Activated CD4-positive, alpha-beta memory T cell treated with anti-CD3 and anti-CD28 coated beads for 36 hours (primary cell): ENCODE measurements around the gene GNAQ. TPM values are rescaled to one million over a fixed set of nuclear protein-coding genes. Genes with fewer than 3 reads are reported as not detected.
"Not testable (repeated sequence)": the region's sequence is repeated elsewhere in the genome, so short reads cannot be mapped to it uniquely, and the experiment has no call there.

Experiments used
- CTCF ChIA-PET: fragments of 350-600 bp; sonication (Branson Sonifier 250); formaldehyde crosslinking; loops from one replicate; lab custom pipeline; 2021; ENCODE audit warnings: antibody characterized with exemption, inconsistent platforms; lab: Charles Lee
- POLR2A ChIA-PET: fragments of 350-600 bp; sonication (Branson Sonifier 250); formaldehyde crosslinking; loops from one replicate; lab custom pipeline; 2021; ENCODE audit warnings: antibody characterized with exemption; lab: Charles Lee
- DNase-seq: peaks from one replicate; pipeline ENCODE4 v3.0.0-alpha.2; 2020
- H3K27ac Mint-ChIP-seq: one replicate; pipeline ENCODE4 v1.8.0; 2021; ENCODE audit warnings: mixed read lengths
- H3K27me3 Mint-ChIP-seq: one replicate; pipeline ENCODE4 v1.8.0; 2021; ENCODE audit warnings: mixed read lengths
- H3K36me3 Mint-ChIP-seq: one replicate; pipeline ENCODE4 v1.8.0; 2021; ENCODE audit warnings: mixed read lengths
- H3K4me1 Mint-ChIP-seq: one replicate; pipeline ENCODE4 v1.8.0; 2021; ENCODE audit warnings: low read depth, mixed read lengths
- H3K4me3 Mint-ChIP-seq: one replicate; pipeline ENCODE4 v1.8.0; 2021; ENCODE audit warnings: mild to moderate bottlenecking, mixed read lengths
- H3K9me3 Mint-ChIP-seq: one replicate; pipeline ENCODE4 v1.8.0; 2021; ENCODE audit warnings: mixed read lengths
- intact Hi-C: fragments of 100-400 bp; cut with micrococcal nuclease; formaldehyde crosslinking; loops from one replicate; pipeline ENCODE4 v1.15.1; 2023
- total RNA-seq, 2 experiments: library from RNA; stranded (reverse); gene quantifications; one replicate each; pipeline ENCODE4 v1.2.3, GENCODE V29; 2021

GNAQ gene
- total RNA-seq = 10 to 100 TPM; 25.9 to 26.1 TPM

- Mint-ChIP-seq H3K36me3 (peaks cover 1% of the 10 kb centered on the region), H3K27ac (peak within 1 kb of the TSS; percentile 91), H3K9me3 (no peaks in the 10 kb centered on the region), H3K4me1 (peaks cover 59% of the 10 kb centered on the region), H3K27me3 (no peaks in the 10 kb centered on the region), H3K4me3 (peak within 1 kb of the TSS; percentile 98)
- DNase-seq = no peak
- POLR2A ChIA-PET = interaction anchor here (1.6 kb wide), 1 partner anchor 54 kb away, joined by 7 read pairs; no protein-coding TSS in a partner anchor
- intact Hi-C loops = loop anchor here (2.0 to 5.0 kb wide), 5 partner anchors 31 to 574 kb away; partner anchors contain the start of genes CEP78 and PSAT1
- CTCF ChIA-PET = no interaction called here
These were observed at the start of gene GNAQ for GRCh38 chr9:78031444-78031892. TSS of gene GNAQ (minus strand) at chr9:78031811. CDS start at chr9:78031235, 576 bp downstream.

GRCh38 chr9:78074385-78075291 lies 43.0 kb upstream of the GNAQ start:
- intact Hi-C loops = loop anchor here (1.0 to 5.0 kb wide), 2 partner anchors 37 to 45 kb away; no protein-coding TSS in a partner anchor
- peaks cover 23% of the 10 kb centered on the region for H3K9me3 Mint-ChIP-seq
- H3K27ac Mint-ChIP-seq = peak overlapping the region; percentile 77
- peak; percentile 45 for DNase-seq
- POLR2A ChIA-PET = no interaction called here
- CTCF ChIA-PET = interaction anchor here (2.3 kb wide), 1 partner anchor 39 kb away, joined by 10 read pairs; no protein-coding TSS in a partner anchor
- peak overlapping the region; percentile 3 for H3K4me3 Mint-ChIP-seq
- H3K27me3 Mint-ChIP-seq = no peaks in the 10 kb centered on the region
- H3K36me3 Mint-ChIP-seq = peaks cover 10% of the 10 kb centered on the region
- peaks cover 49% of the 10 kb centered on the region for H3K4me1 Mint-ChIP-seq

- H3K4me3 Mint-ChIP-seq = no peak overlapping the region
- CTCF ChIA-PET = interaction anchor here (1.9 to 2.3 kb wide), 2 partner anchors 38 to 46 kb away, joined by 8 to 10 read pairs; no protein-coding TSS in a partner anchor
- POLR2A ChIA-PET = no interaction called here
These were observed 42.1 kb upstream of the GNAQ start for GRCh38 chr9:78073722-78074121.

GRCh38 chr9:78072586-78073199 lies 41.1 kb upstream of the GNAQ start:
- Mint-ChIP-seq H3K4me3 (no peak overlapping the region), H3K27ac (no peak overlapping the region), H3K4me1 (peaks cover 49% of the 10 kb centered on the region), H3K36me3 (peaks cover 3% of the 10 kb centered on the region), H3K9me3 (peaks cover 7% of the 10 kb centered on the region), H3K27me3 (no peaks in the 10 kb centered on the region)
- intact Hi-C loops = loop anchor here (2.0 to 5.0 kb wide), 2 partner anchors 20 to 35 kb away; no protein-coding TSS in a partner anchor
- DNase-seq = no peak
- CTCF ChIA-PET = interaction anchor here (1.0 to 2.3 kb wide), 3 partner anchors 37 to 47 kb away, joined by 3 to 10 read pairs (median 8); no protein-coding TSS in a partner anchor
- POLR2A ChIA-PET = interaction anchor here (0.6 kb wide), 1 partner anchor 74 kb away, joined by 5 read pairs; no protein-coding TSS in a partner anchor

More at GRCh38 chr9:78073722-78074121, 42.1 kb upstream of the GNAQ start:
- Mint-ChIP-seq H3K36me3 (peaks cover 6% of the 10 kb centered on the region), H3K27ac (peak overlapping the region; percentile 77), H3K27me3 (no peaks in the 10 kb centered on the region), H3K9me3 (peaks cover 15% of the 10 kb centered on the region), H3K4me1 (peaks cover 49% of the 10 kb centered on the region)
- intact Hi-C loops = loop anchor here (2.0 to 5.0 kb wide), 2 partner anchors 21 to 36 kb away; no protein-coding TSS in a partner anchor
- DNase-seq = no peak

- ChIA-PET CTCF (no interaction called here), POLR2A (no interaction called here)
- Mint-ChIP-seq H3K27ac (no peak overlapping the region), H3K27me3 (no peaks in the 10 kb centered on the region), H3K9me3 (peaks cover 10% of the 10 kb centered on the region), H3K4me1 (peaks cover 37% of the 10 kb centered on the region), H3K4me3 (no peak overlapping the region), H3K36me3 (peaks cover 3% of the 10 kb centered on the region)
- intact Hi-C loops = loop anchor here (5.0 kb wide), 1 partner anchor 33 kb away; no protein-coding TSS in a partner anchor
- DNase-seq = no peak
These were observed 38.9 kb upstream of the GNAQ start for GRCh38 chr9:78070521-78070920.

- intact Hi-C loops = no loop called here
- ChIA-PET POLR2A (no interaction called here), CTCF (no interaction called here)
- no peak overlapping the region for H3K4me3 Mint-ChIP-seq
- H3K9me3 Mint-ChIP-seq = peaks cover 10% of the 10 kb centered on the region
- no peak overlapping the region for H3K27ac Mint-ChIP-seq
- DNase-seq = no peak
- H3K27me3 Mint-ChIP-seq = no peaks in the 10 kb centered on the region
- peaks cover 3% of the 10 kb centered on the region for H3K4me1 Mint-ChIP-seq
- H3K36me3 Mint-ChIP-seq = peaks cover 3% of the 10 kb centered on the region
These were observed 32.5 kb upstream of the GNAQ start for GRCh38 chr9:78064075-78064474.

- CTCF ChIA-PET = interaction anchor here (0.9 kb wide), 1 partner anchor 28 kb away, joined by 3 read pairs; no protein-coding TSS in a partner anchor
- no peak for DNase-seq
- H3K27me3 Mint-ChIP-seq = no peaks in the 10 kb centered on the region
- peaks cover 3% of the 10 kb centered on the region for H3K36me3 Mint-ChIP-seq
- POLR2A ChIA-PET = no interaction called here
- peaks cover 3% of the 10 kb centered on the region for H3K4me1 Mint-ChIP-seq
- H3K4me3 Mint-ChIP-seq = no peak overlapping the region
- H3K27ac Mint-ChIP-seq = no peak overlapping the region
- intact Hi-C loops = no loop called here
- peaks cover 10% of the 10 kb centered on the region for H3K9me3 Mint-ChIP-seq
These were observed 31.1 kb upstream of the GNAQ start for GRCh38 chr9:78062710-78063109.

GRCh38 chr9:78054218-78054617 lies 22.6 kb upstream of the GNAQ start:
- peak; percentile 62 for DNase-seq
- not testable (repeated sequence) for H3K36me3 Mint-ChIP-seq, H3K4me3 Mint-ChIP-seq

GRCh38 chr9:78053627-78054026 lies 22.0 kb upstream of the GNAQ start:
- H3K4me3 Mint-ChIP-seq = no peak overlapping the region
- ChIA-PET POLR2A (interaction anchor here (0.7 to 1.2 kb wide), 2 partner anchors 18 to 21 kb away, joined by 3 read pairs; no protein-coding TSS in a partner anchor), CTCF (interaction anchor here (1.1 to 3.7 kb wide), 4 partner anchors 14 to 76 kb away, joined by 3 to 26 read pairs (median 4); no protein-coding TSS in a partner anchor)

More at GRCh38 chr9:78054218-78054617, 22.6 kb upstream of the GNAQ start:
- CTCF ChIA-PET = interaction anchor here (1.1 to 3.7 kb wide), 5 partner anchors 14 to 77 kb away, joined by 3 to 26 read pairs (median 3); no protein-coding TSS in a partner anchor
- intact Hi-C loops, POLR2A ChIA-PET, H3K27me3 Mint-ChIP-seq, H3K9me3 Mint-ChIP-seq, H3K27ac Mint-ChIP-seq: not testable (repeated sequence)
- H3K4me1 Mint-ChIP-seq = peaks cover 19% of the 10 kb centered on the region

GRCh38 chr9:78050421-78050820 lies 18.8 kb upstream of the GNAQ start:
- peaks cover 19% of the 10 kb centered on the region for H3K4me1 Mint-ChIP-seq
- CTCF ChIA-PET = interaction anchor here (0.8 to 1.0 kb wide), 2 partner anchors 15 to 71 kb away, joined by 4 to 5 read pairs; no protein-coding TSS in a partner anchor
- H3K27ac Mint-ChIP-seq = no peak overlapping the region
- POLR2A ChIA-PET = no interaction called here
- no peak for DNase-seq
- peaks cover 2% of the 10 kb centered on the region for H3K9me3 Mint-ChIP-seq
- no peaks in the 10 kb centered on the region for H3K27me3 Mint-ChIP-seq
- intact Hi-C loops = no loop called here
- no peaks in the 10 kb centered on the region for H3K36me3 Mint-ChIP-seq
- no peak overlapping the region for H3K4me3 Mint-ChIP-seq

More at GRCh38 chr9:78053627-78054026, 22.0 kb upstream of the GNAQ start:
- Mint-ChIP-seq H3K36me3 (no peaks in the 10 kb centered on the region), H3K4me1 (peaks cover 19% of the 10 kb centered on the region), H3K9me3 (peaks cover 8% of the 10 kb centered on the region), H3K27ac (no peak overlapping the region), H3K27me3 (no peaks in the 10 kb centered on the region)
- intact Hi-C loops = loop anchor here (2.0 kb wide), 1 partner anchor 19 kb away; no protein-coding TSS in a partner anchor
- DNase-seq = peak; percentile 27

- Mint-ChIP-seq H3K4me3 (no peak overlapping the region), H3K27ac (no peak overlapping the region), H3K27me3 (peaks cover 1% of the 10 kb centered on the region), H3K36me3 (no peaks in the 10 kb centered on the region), H3K4me1 (peaks cover 15% of the 10 kb centered on the region), H3K9me3 (no peaks in the 10 kb centered on the region)
- ChIA-PET POLR2A (no interaction called here), CTCF (interaction anchor here (1.0 kb wide), 1 partner anchor 14 kb away, joined by 5 read pairs; no protein-coding TSS in a partner anchor)
- DNase-seq = no peak
- intact Hi-C loops = no loop called here
These were observed 17.9 kb upstream of the GNAQ start for GRCh38 chr9:78049484-78049883.
